ENCODE data around the gene USP35.
A peak's percentile ranks its signal among the peaks of the same experiment; 100 is the strongest.

Gene USP35

DNA sequence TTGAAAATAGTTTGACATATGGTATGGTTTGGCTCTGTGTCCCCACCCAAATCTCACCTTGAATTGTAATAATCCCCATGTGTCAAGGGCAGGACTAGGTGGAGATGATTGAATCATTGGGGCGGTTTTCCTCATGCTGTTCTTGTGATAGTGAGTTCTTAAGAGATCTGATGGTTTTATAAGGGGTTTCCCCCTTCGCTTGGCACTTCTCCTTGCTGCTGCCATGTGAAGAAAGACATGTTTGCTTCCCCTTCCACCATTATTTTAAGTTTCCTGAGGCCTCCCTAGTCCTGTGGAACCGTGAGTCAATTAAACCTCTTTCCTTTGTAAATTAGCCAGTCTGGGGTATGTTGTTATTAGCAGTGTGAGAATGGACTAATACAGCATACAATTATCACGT, 8.0 kb upstream of the USP35 start:
- no peak overlapping the region for H3K4me3 ChIP-seq (ENCODE audit: low read depth, low read length)
- TF ChIP-seq, protein P1, sequence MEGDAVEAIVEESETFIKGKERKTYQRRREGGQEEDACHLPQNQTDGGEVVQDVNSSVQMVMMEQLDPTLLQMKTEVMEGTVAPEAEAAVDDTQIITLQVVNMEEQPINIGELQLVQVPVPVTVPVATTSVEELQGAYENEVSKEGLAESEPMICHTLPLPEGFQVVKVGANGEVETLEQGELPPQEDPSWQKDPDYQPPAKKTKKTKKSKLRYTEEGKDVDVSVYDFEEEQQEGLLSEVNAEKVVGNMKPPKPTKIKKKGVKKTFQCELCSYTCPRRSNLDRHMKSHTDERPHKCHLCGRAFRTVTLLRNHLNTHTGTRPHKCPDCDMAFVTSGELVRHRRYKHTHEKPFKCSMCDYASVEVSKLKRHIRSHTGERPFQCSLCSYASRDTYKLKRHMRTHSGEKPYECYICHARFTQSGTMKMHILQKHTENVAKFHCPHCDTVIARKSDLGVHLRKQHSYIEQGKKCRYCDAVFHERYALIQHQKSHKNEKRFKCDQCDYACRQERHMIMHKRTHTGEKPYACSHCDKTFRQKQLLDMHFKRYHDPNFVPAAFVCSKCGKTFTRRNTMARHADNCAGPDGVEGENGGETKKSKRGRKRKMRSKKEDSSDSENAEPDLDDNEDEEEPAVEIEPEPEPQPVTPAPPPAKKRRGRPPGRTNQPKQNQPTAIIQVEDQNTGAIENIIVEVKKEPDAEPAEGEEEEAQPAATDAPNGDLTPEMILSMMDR (IDR thresholded peaks at IDR 0.05; ENCODE audit: control insufficient read depth, extremely low read depth, insufficient read depth), result no peak
- no peak for DNase-seq (ENCODE audit: low read depth)

DNA sequence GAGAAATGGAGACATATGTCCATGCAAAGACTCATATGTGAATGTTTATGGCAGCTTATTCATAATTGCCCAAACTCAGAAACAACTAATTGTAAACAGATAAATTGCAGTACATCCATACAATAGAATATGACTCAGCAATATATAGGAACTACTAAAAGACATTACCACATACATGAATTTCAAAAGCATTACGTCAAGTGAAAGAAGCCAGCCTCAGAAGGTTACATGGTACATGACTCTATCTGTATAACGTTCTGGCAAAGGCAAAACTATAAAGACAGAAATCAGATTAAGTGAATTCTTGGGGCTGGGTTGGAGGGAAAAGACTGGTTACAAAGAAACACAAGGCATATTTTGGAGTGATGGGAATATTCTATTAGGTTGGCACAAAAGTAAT, 7.5 kb upstream of the USP35 start:
- no peak for DNase-seq (ENCODE audit: low read depth)
- no peak overlapping the region for H3K4me3 ChIP-seq (ENCODE audit: low read depth, low read length)
- TF ChIP-seq, protein P1 (IDR thresholded peaks at IDR 0.05; ENCODE audit: control insufficient read depth, extremely low read depth, insufficient read depth), result no peak

DNA sequence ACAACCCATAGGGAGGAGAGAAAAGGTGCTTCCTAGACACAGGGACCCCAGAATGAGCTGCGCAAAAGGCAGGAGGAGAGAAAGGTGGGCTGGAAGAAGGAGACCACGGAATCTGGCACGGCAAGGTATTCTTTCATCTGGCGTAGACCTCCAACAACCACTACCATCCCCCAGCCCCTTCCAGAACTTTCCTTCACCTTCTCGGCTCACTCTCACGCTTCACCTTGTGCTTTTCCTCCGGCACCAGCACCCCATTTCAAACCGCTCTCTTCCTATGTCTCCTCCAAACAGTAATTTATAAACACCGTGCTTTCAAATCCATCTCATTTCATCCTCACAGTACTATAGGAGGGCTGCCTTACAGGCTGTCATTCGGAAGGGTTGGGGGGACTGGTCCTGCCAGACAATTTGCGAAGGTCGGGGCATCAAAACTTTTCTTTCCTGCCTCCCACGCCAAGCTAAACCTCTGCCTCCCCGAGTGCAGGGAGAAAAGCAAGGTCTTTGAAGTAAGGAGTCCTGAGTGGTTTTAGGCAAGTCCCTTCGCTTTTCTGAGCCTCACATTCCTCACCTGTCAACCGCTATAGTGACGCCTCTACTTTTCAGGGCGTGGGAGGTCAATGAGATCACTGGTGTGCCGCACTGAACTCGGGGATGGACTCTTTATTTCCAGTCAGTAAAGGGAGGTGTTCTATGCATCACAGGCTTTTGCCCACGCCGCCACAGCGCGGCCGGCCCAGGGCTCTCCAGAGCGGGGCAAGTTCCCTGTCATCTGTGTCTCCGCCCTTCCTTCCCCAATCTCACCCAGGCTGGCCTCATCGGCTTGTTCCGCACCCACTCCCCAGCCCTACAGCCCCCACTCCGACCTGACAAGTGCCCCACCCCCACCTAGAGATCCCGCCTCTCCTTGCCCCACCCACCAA, 1.1 kb upstream of the USP35 start:
- TF ChIP-seq, protein P1 (IDR thresholded peaks at IDR 0.05; ENCODE audit: control insufficient read depth, extremely low read depth, insufficient read depth), result no peak
- peak overlapping the region; percentile 80 for H3K4me3 ChIP-seq (ENCODE audit: low read depth, low read length)
- DNase-seq (ENCODE audit: low read depth), result no peak

DNA sequence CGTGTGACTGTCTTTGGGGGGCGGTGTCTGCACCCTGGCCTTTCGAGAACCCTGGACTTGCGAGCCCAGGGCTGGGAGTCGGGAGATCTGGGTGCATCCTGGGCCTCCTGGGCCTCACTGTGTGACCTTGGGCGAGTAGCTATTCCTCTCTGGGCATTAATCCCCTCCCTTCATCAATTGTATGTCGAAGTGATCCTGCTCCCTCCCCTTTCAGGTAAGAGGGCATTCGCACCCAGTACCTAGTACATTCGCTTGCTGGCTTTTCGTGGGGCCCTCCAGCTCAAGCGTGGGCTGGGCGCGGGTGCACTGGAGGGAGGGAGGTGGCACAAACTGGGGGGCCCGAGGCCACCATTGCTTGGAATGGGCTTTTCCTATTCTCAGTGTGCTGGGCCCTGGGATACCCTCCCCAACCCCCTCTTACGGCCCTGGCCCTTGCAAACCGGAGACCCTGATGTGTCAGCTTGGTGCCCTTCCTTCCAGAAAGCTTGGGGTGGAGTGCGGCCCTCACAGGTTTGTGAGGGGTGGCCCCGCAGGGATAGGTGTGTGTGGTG, 530 bp downstream of the USP35 start:
- DNase-seq (ENCODE audit: low read depth), result no peak
- TF ChIP-seq, protein P1 (IDR thresholded peaks at IDR 0.05; ENCODE audit: control insufficient read depth, extremely low read depth, insufficient read depth), result no peak
- peak overlapping the region; percentile 80 for H3K4me3 ChIP-seq (ENCODE audit: low read depth, low read length)

DNA sequence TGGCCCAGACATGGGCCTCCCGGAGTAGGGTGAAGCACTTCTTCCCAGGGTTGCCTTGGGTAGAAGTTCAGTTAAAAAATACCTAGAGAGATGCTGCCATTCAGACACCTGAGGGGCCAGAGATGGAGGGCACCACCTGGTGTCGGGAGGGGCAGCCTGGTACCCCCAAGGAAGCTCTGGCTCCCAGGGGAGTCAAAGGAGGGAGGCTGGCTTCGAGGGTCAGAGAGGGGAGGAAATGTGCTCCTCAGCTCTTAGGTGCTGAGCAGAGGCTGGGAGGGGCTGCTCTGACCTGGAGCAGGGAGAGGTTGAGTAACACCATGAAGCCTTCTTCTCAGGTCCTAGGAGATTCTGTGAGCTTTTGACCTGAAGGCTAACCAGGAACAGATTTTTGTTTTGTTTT, 1.1 kb downstream of the USP35 start:
- DNase-seq (ENCODE audit: low read depth), result no peak
- TF ChIP-seq, protein P1 (IDR thresholded peaks at IDR 0.05; ENCODE audit: control insufficient read depth, extremely low read depth, insufficient read depth), result no peak
- H3K4me3 ChIP-seq (ENCODE audit: low read depth, low read length), result peak overlapping the region; percentile 80

DNA sequence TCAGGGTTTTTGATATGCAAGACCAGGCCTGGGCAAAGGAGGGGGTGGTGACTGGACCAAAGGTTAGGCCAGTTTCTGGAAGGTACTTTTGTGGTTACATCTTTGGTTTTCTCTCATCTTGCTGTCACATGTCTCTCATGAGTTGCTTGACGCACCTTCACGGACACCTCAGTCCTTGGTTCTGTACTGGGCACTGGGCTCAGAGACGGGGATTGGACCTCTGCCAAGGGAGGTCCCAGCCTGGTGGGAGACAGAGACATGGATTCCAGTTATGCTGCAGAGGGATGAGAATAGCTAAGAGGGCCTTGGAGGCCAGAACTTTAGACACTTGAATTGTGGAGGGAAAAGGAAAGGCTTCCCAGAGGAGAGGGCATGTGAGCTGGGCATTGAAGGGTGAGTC, 1.7 kb downstream of the USP35 start:
- TF ChIP-seq, protein P1 (IDR thresholded peaks at IDR 0.05; ENCODE audit: control insufficient read depth, extremely low read depth, insufficient read depth), result no peak
- no peak overlapping the region for H3K4me3 ChIP-seq (ENCODE audit: low read depth, low read length)
- no peak for DNase-seq (ENCODE audit: low read depth)
